PC-9 (cell line): ENCODE results near the gene BMI1. TPM values are rescaled to one million over a fixed set of nuclear protein-coding genes. Genes with fewer than 3 reads are reported as not detected.

Experiments used
- BruUV-seq: library from RNA; stranded (reverse); fragments of 400-500 nt; replicated peaks from 2 replicates; lab custom pipeline; 2021; lab: Mats Ljungman, UMichigan
- CTCF ChIA-PET: fragments of 300-600 bp; sonication (Branson Sonifier 250); formaldehyde crosslinking; loops from one replicate; lab custom pipeline; 2022; ENCODE audit warnings: antibody characterized with exemption; lab: Charles Lee
- POLR2A ChIA-PET: fragments of 300-600 bp; sonication (Branson Sonifier 250); formaldehyde crosslinking; loops from one replicate; lab custom pipeline; 2022; ENCODE audit warnings: antibody characterized with exemption; ENCODE audit not compliant: unreplicated experiment; lab: Charles Lee
- DNase-seq, 2 experiments: peaks; one replicate each; pipeline versions ENCODE4 v3.0.0 to v3.0.0-alpha.2; 2015 to 2022; ENCODE audit warnings: mixed read lengths in 1 of 2
- H2AFZ ChIP-seq: fragments of 200-600 bp; sonication (generic); 2 replicates; pipeline ENCODE4 v1.8.1; 2017; ENCODE audit warnings: antibody characterized with exemption
- H3F3A ChIP-seq: fragments of 200-600 bp; sonication (generic); 2 replicates; pipeline ENCODE4 v1.8.1; 2017; ENCODE audit warnings: antibody characterized with exemption, mild to moderate bottlenecking, low read depth; ENCODE audit not compliant: insufficient read depth
- H3K27ac ChIP-seq: fragments of 200-600 bp; sonication (generic); 2 replicates; pipeline ENCODE4 v1.6.1; 2016; ENCODE audit warnings: mixed run types
- H3K27me3 ChIP-seq: fragments of 200-600 bp; sonication (generic); 2 replicates; pipeline ENCODE4 v1.6.1; 2016; ENCODE audit warnings: low read depth, mixed run types; ENCODE audit not compliant: insufficient read depth
- H3K36me3 ChIP-seq: fragments of 200-600 bp; sonication (generic); 2 replicates; pipeline ENCODE4 v1.6.1; 2016; ENCODE audit warnings: low read depth, mixed run types
- H3K4me1 ChIP-seq: fragments of 200-600 bp; sonication (generic); replicated peaks from 2 replicates; pipeline ENCODE4 v1.6.1; 2016; ENCODE audit warnings: mixed run types; ENCODE audit not compliant: insufficient read depth
- H3K4me2 ChIP-seq: fragments of 200-600 bp; sonication (generic); 2 replicates; pipeline ENCODE4 v1.6.1; 2017; ENCODE audit warnings: mixed run types
- H3K4me3 ChIP-seq: fragments of 200-600 bp; sonication (generic); 2 replicates; pipeline ENCODE4 v1.6.1; 2016; ENCODE audit warnings: mixed run types
- H3K79me2 ChIP-seq: fragments of 200-600 bp; sonication (generic); 2 replicates; pipeline ENCODE4 v1.6.1; 2017; ENCODE audit warnings: low read depth, mixed run types
- H3K9me2 ChIP-seq: fragments of 200-600 bp; sonication (generic); 2 replicates; pipeline ENCODE4 v1.8.1; 2017; ENCODE audit warnings: mild to moderate bottlenecking; ENCODE audit not compliant: insufficient read depth
- H3K9me3 ChIP-seq: fragments of 200-600 bp; sonication (generic); 2 replicates; pipeline ENCODE4 v1.8.1; 2016; ENCODE audit warnings: low read depth; ENCODE audit not compliant: insufficient read depth
- H4K20me1 ChIP-seq: fragments of 200-600 bp; sonication (generic); 2 replicates; pipeline ENCODE4 v1.8.1; 2017; ENCODE audit not compliant: insufficient read depth
- CTCF ChIP-seq: fragments of 200-600 bp; sonication (generic); conservative IDR thresholded peaks from 2 replicates; pipeline ENCODE4 v1.6.1; 2017; ENCODE audit warnings: mixed run types, antibody characterized with exemption, mild to moderate bottlenecking, moderate library complexity
- EZH2 ChIP-seq: fragments of 200-600 bp; sonication (generic); IDR thresholded peaks from 2 replicates; pipeline ENCODE4 v1.8.0; 2017; ENCODE audit warnings: antibody characterized with exemption, low read depth
- intact Hi-C: fragments of 100-400 bp; cut with micrococcal nuclease; formaldehyde crosslinking; loops from one replicate; pipeline ENCODE4 v1.10.0; 2022; ENCODE audit not compliant: unreplicated experiment
- total RNA-seq: library from RNA; stranded (reverse); gene quantifications from 2 replicates; pipeline ENCODE4 v1.2.3, GENCODE V29; 2021

Gene BMI1
- total RNA-seq, 1 experiment from 2014 or later, result 48.4 TPM

GRCh38 chr10:22364407-22365140 lies 43.7 kb downstream of the BMI1 start:
- TF ChIP-seq EZH2, result no peak
- TF ChIP-seq CTCF, result no peak
- BruUV-seq, result no TSS peak

GRCh38 chr10:22365233-22365632 lies 44.3 kb downstream of the BMI1 start:
- H3F3A ChIP-seq, result no peaks in the 10 kb centered on the region
- no peaks in the 10 kb centered on the region for H3K36me3 ChIP-seq
- H3K9me2 ChIP-seq, result no peaks in the 10 kb centered on the region
- BruUV-seq, result no TSS peak
- no peaks in the 10 kb centered on the region for H3K4me1 ChIP-seq
- TF ChIP-seq EZH2 (no peak), CTCF (no peak)
- no peaks in the 10 kb centered on the region for H3K27me3 ChIP-seq
- H2AFZ ChIP-seq, result no peak overlapping the region
- H3K4me2 ChIP-seq, result no peak overlapping the region
- ChIA-PET POLR2A (no interaction called here), CTCF (no interaction called here)
- intact Hi-C loops, result no loop called here
- H3K27ac ChIP-seq, result no peak overlapping the region
- no peak for DNase-seq
- H3K79me2 ChIP-seq, result no peaks in the 10 kb centered on the region
- no peaks in the 10 kb centered on the region for H4K20me1 ChIP-seq
- no peaks in the 10 kb centered on the region for H3K9me3 ChIP-seq
- no peak overlapping the region for H3K4me3 ChIP-seq

More at GRCh38 chr10:22364407-22365140, 43.7 kb downstream of the BMI1 start:
- H2AFZ ChIP-seq, result no peak overlapping the region
- H3K9me2 ChIP-seq, result no peaks in the 10 kb centered on the region
- H4K20me1 ChIP-seq, result no peaks in the 10 kb centered on the region
- no peak overlapping the region for H3K4me3 ChIP-seq
- no peaks in the 10 kb centered on the region for H3K79me2 ChIP-seq
- POLR2A ChIA-PET, result no interaction called here
- no peaks in the 10 kb centered on the region for H3K27me3 ChIP-seq
- H3F3A ChIP-seq, result no peaks in the 10 kb centered on the region
- H3K4me1 ChIP-seq, result no peaks in the 10 kb centered on the region
- no peak overlapping the region for H3K27ac ChIP-seq
- H3K4me2 ChIP-seq, result no peak overlapping the region
- H3K36me3 ChIP-seq, result no peaks in the 10 kb centered on the region
- intact Hi-C loops, result no loop called here
- no peaks in the 10 kb centered on the region for H3K9me3 ChIP-seq
- CTCF ChIA-PET, result no interaction called here
- no peak for DNase-seq

GRCh38 chr10:22365644-22366434 lies 44.9 kb downstream of the BMI1 start:
- CTCF ChIA-PET, result no interaction called here
- no peak for TF ChIP-seq CTCF
- no peak for TF ChIP-seq EZH2
- no peak for DNase-seq
- H3K27me3 ChIP-seq, result no peaks in the 10 kb centered on the region
- H3K79me2 ChIP-seq, result no peaks in the 10 kb centered on the region
- no peaks in the 10 kb centered on the region for H4K20me1 ChIP-seq
- no peak overlapping the region for H3K4me3 ChIP-seq
- H3K9me2 ChIP-seq, result no peaks in the 10 kb centered on the region
- H3K9me3 ChIP-seq, result no peaks in the 10 kb centered on the region
- no TSS peak for BruUV-seq
- no peaks in the 10 kb centered on the region for H3K4me1 ChIP-seq
- H3K4me2 ChIP-seq, result no peak overlapping the region
- no peak overlapping the region for H3K27ac ChIP-seq
- H3F3A ChIP-seq, result no peaks in the 10 kb centered on the region
- intact Hi-C loops, result no loop called here
- no peaks in the 10 kb centered on the region for H3K36me3 ChIP-seq
- POLR2A ChIA-PET, result no interaction called here
- H2AFZ ChIP-seq, result no peak overlapping the region
